SU-DHL-6 (cell line): ENCODE results near the gene MRPL14.

Source experiments
- H2AFZ ChIP-seq: fragments of 200-600 bp; sonication (generic); 2 replicates; pipeline ENCODE4 v1.6.1; 2014; ENCODE audit warnings: low read depth, mild to moderate bottlenecking, moderate library complexity, mixed read lengths, antibody characterized with exemption, low read length; ENCODE audit not compliant: severe bottlenecking
- H3F3A ChIP-seq: fragments of 200-600 bp; shearing (Covaris generic); 2 replicates; pipeline ENCODE4 v1.6.0; 2016; ENCODE audit warnings: antibody characterized with exemption, mild to moderate bottlenecking; ENCODE audit not compliant: insufficient read depth
- H3K27ac ChIP-seq: fragments of 200-600 bp; sonication (generic); 2 replicates; pipeline ENCODE4 v1.5.1; 2016; ENCODE audit warnings: low read depth, mild to moderate bottlenecking, low read length, moderate library complexity, mixed read lengths
- H3K27me3 ChIP-seq: fragments of 200-600 bp; sonication (generic), shearing (Covaris generic); 2 replicates; pipeline ENCODE4 v1.6.0; 2014; ENCODE audit warnings: mild to moderate bottlenecking, low read length
- H3K36me3 ChIP-seq: fragments of 200-600 bp; sonication (generic); 2 replicates; pipeline ENCODE4 v1.6.1; 2014; ENCODE audit warnings: mild to moderate bottlenecking, low read length, mixed read lengths
- H3K4me2 ChIP-seq: fragments of 300-600, 200-600 bp; shearing (Covaris generic), sonication (generic); 2 replicates; pipeline ENCODE4 v1.6.0; 2014; ENCODE audit warnings: low read length, low read depth, mild to moderate bottlenecking; ENCODE audit not compliant: poor library complexity, severe bottlenecking
- H3K4me3 ChIP-seq: fragments of 200-600 bp; sonication (generic); 2 replicates; pipeline ENCODE4 v1.5.1; 2014; ENCODE audit warnings: antibody characterized with exemption, low read length, mild to moderate bottlenecking, mixed read lengths; ENCODE audit not compliant: insufficient read depth, poor library complexity, severe bottlenecking
- H3K79me2 ChIP-seq: fragments of 200-600 bp; sonication (generic); 2 replicates; pipeline ENCODE4 v1.6.1; 2014; ENCODE audit warnings: mild to moderate bottlenecking, low read length, moderate library complexity; ENCODE audit not compliant: insufficient read depth
- H3K9ac ChIP-seq: fragments of 200-600 bp; sonication (generic); 2 replicates; pipeline ENCODE4 v1.7.0; 2014; ENCODE audit warnings: mild to moderate bottlenecking, low read length
- H3K9me2 ChIP-seq: fragments of 200-600 bp; sonication (generic); replicated peaks from 2 replicates; pipeline ENCODE4 v1.6.1; 2014; ENCODE audit warnings: low read length; ENCODE audit not compliant: insufficient read depth
- H3K9me3 ChIP-seq: fragments of 200-600 bp; sonication (generic); 2 replicates; pipeline ENCODE4 v1.6.1; 2014; ENCODE audit warnings: low read length, mixed read lengths; ENCODE audit not compliant: insufficient read depth
- H4K20me1 ChIP-seq: fragments of 200-600 bp; sonication (generic); 2 replicates; pipeline ENCODE4 v1.6.1; 2014; ENCODE audit warnings: low read depth, mild to moderate bottlenecking, antibody characterized with exemption, low read length, moderate library complexity, mixed read lengths
- EZH2phosphoT487 ChIP-seq: fragments of 200-600 bp; sonication (generic), shearing (Covaris generic); conservative IDR thresholded peaks from 2 replicates; pipeline ENCODE4 v1.6.1; 2018; ENCODE audit warnings: mild to moderate bottlenecking, antibody characterized with exemption, low read length, moderate library complexity, mixed read lengths
- TF ChIP-seq, protein P1 (sequence below): fragments of 200-600 bp; sonication (generic); IDR thresholded peaks from one replicate; pipeline ENCODE4 v1.5.1; 2017; ENCODE audit warnings: antibody characterized with exemption, mild to moderate bottlenecking, low read length, moderate library complexity; ENCODE audit not compliant: insufficient read depth, poor library complexity, severe bottlenecking

Gene MRPL14

DNA sequence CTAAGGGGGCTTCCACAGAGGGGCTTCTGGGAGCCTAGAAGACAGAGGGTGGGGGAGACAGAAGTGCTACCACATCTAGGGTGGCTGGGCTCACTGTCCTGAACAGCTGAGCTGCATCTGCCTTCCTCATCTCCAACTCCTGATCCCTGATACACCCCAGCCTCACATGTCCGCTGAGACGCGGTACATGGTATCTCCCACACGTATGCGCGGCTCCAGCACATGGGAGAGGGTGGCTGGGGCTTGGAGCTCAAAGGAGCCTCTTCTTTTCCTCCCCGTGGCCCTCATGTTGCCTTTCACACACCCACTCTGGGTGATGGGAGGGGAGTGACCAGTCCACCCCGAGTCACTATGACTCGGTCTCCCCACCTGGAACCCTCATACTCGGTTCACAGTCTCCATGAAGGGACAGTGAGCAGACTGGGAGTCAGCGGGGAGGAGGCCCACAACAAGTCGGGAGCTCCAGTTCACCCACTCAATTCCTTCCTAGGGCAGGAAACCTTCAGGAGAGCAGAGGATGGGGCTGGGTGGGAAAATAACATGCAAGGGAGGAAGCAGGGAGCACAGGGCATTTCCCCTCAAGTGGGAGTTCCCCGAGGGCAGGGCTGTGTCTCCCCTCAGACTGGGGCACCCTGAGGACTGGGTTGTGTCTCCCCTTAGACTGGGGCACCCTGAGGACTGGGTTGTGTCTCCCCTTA, 61.7 kb downstream of the MRPL14 start:
- H3K9ac ChIP-seq: no peak overlapping the region
- H3K9me2 ChIP-seq: no peaks in the 10 kb centered on the region
- no peaks in the 10 kb centered on the region for H3K79me2 ChIP-seq
- H3K4me3 ChIP-seq: no peak overlapping the region
- no peak overlapping the region for H2AFZ ChIP-seq
- H3K27me3 ChIP-seq: no peaks in the 10 kb centered on the region
- no peak for TF ChIP-seq EZH2phosphoT487
- TF ChIP-seq, protein P1, sequence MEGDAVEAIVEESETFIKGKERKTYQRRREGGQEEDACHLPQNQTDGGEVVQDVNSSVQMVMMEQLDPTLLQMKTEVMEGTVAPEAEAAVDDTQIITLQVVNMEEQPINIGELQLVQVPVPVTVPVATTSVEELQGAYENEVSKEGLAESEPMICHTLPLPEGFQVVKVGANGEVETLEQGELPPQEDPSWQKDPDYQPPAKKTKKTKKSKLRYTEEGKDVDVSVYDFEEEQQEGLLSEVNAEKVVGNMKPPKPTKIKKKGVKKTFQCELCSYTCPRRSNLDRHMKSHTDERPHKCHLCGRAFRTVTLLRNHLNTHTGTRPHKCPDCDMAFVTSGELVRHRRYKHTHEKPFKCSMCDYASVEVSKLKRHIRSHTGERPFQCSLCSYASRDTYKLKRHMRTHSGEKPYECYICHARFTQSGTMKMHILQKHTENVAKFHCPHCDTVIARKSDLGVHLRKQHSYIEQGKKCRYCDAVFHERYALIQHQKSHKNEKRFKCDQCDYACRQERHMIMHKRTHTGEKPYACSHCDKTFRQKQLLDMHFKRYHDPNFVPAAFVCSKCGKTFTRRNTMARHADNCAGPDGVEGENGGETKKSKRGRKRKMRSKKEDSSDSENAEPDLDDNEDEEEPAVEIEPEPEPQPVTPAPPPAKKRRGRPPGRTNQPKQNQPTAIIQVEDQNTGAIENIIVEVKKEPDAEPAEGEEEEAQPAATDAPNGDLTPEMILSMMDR: no peak
- H3F3A ChIP-seq: no peaks in the 10 kb centered on the region
- H4K20me1 ChIP-seq: no peaks in the 10 kb centered on the region
- H3K4me2 ChIP-seq: no peak overlapping the region
- H3K9me3 ChIP-seq: no peaks in the 10 kb centered on the region
- no peaks in the 10 kb centered on the region for H3K36me3 ChIP-seq
- H3K27ac ChIP-seq: no peak overlapping the region

DNA sequence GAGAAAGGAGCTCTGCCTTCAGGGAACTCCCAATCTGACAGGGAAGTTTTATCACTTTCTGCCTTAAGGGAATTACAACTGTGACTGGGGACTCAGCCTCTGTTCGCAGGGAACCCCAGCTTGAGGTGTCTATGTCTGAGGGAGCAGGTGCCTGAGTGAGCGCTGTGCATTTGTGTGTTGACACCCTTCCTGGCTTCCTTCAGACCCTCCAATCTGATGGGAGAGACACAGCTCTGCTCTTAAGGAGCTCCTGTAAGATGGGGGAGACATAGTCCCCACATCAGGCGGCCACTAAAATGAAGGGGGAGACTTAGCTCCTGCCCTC, 62.3 kb downstream of the MRPL14 start:
- H3K4me2 ChIP-seq: no peak overlapping the region
- TF ChIP-seq EZH2phosphoT487: no peak
- TF ChIP-seq, protein P1: no peak
- no peaks in the 10 kb centered on the region for H3K36me3 ChIP-seq
- H3K27ac ChIP-seq: no peak overlapping the region
- no peak overlapping the region for H3K9ac ChIP-seq
- no peaks in the 10 kb centered on the region for H4K20me1 ChIP-seq
- H3K27me3 ChIP-seq: no peaks in the 10 kb centered on the region
- no peaks in the 10 kb centered on the region for H3K9me2 ChIP-seq
- H3F3A ChIP-seq: no peaks in the 10 kb centered on the region
- H3K4me3 ChIP-seq: no peak overlapping the region
- no peaks in the 10 kb centered on the region for H3K9me3 ChIP-seq
- no peaks in the 10 kb centered on the region for H3K79me2 ChIP-seq
- H2AFZ ChIP-seq: no peak overlapping the region

DNA sequence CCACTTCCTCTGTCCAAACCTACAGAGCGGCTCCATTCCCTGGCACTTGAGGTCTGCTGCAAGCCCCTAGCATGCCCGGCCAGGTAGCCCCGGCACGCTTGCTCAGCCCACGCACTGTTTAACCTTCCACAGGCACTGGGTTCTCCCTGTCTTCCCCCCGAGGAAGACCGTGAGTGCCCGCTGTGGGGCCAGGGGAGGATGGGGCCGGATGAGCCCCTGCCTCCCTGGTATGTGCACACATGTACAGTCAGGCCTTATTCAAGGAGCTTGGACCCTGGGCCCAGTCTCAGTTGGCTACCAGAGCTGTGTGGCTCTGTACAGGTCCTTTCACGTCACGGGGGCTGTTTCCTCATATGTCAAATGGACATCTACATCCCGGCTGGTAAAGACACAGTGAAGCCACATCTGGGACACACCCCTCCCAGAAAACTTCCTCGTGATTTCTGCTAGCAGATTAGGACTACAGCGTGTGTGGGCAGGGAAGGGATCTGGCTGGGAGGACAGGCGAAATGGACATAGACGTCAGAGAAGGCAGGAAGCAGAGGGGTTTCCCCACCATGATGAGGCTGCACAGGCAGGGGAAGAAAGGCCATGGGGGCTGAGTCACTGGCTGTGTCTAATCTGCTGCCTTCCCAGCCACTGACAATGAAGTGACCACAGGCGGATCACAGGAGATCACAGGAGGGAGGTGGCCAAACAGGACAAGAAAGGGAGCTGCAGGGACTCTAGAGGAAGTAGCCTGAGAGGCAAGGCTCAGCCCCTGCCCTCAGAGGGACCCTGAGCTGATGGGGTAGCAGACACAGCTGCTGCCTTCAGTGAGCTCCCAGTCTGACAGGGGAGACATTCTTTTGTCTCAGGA, 62.9 kb downstream of the MRPL14 start:
- TF ChIP-seq, protein P1: no peak
- no peak for TF ChIP-seq EZH2phosphoT487
- Histone ChIP-seq H3F3A (no peaks in the 10 kb centered on the region), H3K9ac (no peak overlapping the region), H3K4me3 (no peak overlapping the region), H3K79me2 (no peaks in the 10 kb centered on the region), H3K27ac (no peak overlapping the region), H3K36me3 (no peaks in the 10 kb centered on the region), H4K20me1 (no peaks in the 10 kb centered on the region), H2AFZ (no peak overlapping the region), H3K9me3 (no peaks in the 10 kb centered on the region), H3K27me3 (no peaks in the 10 kb centered on the region), H3K9me2 (no peaks in the 10 kb centered on the region), H3K4me2 (no peak overlapping the region)
